ENCODE results near the gene OPTC.
"Not testable (repeated sequence)": the region's sequence is repeated elsewhere in the genome, so short reads cannot be mapped to it uniquely, and the experiment has no call there.

OPTC gene

DNA sequence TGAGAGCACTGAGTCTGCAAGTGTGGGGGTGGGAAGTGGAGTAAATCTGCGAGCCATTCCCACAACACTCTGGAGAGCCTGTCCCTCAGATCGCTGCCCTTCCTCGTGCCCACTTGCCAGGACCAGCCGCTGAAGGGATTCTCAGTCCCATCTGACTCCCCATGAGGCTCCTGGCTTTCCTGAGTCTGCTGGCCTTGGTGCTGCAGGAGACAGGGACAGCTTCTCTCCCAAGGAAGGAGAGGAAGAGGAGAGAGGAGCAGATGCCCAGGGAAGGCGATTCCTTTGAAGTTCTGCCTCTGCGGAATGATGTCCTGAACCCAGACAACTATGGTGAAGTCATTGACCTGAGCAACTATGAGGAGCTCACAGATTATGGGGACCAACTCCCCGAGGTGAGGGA is 1.9 kb downstream of the OPTC start:
- no peak for DNase-seq

DNA sequence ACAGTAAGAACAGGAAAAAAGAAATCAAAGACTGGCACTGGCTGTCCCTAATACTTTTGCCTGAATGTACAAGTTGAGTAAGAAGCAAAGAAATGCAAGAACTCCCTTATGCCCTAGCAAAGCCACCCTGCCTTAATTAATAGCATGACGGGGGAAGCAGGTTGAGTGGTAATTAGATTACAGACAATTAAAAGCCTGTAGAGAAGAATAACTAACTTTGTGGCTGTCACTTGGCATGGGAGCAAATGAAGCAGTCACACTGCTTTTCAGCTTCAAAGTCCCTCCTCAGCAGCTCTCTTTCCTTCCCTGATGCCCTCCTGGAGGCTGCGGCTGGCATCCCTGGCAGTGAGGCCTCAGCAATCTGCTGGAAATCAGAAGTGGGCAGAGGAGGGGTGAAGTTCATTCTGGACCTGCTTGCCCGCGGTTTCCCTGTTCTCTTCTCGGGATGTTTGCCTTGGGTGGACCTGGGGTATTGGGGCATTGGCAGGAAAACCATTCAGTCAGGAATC is 3.4 kb downstream of the OPTC start:
- no peak for DNase-seq

DNA sequence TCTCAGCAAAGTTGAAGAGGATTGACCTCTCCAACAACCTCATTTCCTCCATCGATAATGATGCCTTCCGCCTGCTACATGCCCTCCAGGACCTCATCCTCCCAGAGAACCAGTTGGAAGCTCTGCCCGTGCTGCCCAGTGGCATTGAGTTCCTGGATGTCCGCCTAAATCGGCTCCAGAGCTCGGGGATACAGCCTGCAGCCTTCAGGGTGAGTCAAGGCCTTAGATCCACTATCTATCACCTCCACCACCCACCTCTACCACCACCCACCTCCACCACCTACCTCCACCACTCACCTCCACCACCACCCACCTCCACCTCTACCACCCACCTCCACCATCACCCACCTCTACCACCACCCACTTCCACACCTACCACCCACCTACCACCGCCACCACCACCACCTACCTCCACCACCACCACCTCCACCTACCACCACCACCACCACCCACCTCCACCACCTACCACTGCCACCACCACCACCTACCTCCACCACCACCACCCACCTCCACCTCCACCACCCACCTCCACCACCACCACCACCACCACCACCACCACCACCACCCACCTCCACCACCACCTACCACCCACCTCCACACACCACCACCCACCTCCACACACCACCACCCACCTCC is 5.8 kb downstream of the OPTC start:
- no peak for DNase-seq

DNA sequence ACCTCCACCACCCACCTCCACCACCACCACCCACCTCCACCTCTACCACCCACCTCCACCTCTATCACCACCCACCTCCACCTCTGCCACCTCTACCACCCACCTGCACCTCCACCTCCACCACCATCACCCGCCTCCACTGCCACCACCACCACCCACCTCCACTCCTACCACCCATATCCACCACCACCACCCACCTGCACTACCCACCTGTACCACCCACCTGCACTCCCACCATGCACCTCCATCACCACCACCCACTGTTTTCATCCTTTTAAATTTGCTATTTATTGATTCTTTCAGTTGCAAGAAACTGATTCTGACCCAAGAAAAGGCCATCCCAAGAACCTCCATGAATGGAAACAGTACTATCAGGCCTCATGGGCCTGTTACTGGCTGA is 6.3 kb downstream of the OPTC start:
- DNase-seq, result no peak

DNA sequence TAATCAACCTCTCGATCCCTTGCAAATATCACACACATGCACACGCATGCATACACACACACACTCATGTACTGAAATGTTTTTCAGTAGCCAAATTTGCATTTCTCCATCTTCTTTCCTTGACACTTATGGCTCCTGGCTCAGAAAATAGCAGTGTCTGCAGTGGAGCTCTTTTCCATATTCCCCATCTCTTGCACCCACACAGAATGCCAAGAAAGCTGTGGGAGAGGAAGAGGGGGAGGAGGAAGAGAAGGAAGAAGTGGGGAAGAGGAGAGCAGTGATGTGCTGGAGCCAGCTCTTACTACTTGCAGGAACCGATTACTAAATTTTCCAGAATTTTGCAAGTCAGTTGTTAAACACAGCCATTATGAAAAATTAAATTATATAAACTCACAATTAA is 9.9 kb downstream of the OPTC start:
- DNase-seq, result no peak

DNA sequence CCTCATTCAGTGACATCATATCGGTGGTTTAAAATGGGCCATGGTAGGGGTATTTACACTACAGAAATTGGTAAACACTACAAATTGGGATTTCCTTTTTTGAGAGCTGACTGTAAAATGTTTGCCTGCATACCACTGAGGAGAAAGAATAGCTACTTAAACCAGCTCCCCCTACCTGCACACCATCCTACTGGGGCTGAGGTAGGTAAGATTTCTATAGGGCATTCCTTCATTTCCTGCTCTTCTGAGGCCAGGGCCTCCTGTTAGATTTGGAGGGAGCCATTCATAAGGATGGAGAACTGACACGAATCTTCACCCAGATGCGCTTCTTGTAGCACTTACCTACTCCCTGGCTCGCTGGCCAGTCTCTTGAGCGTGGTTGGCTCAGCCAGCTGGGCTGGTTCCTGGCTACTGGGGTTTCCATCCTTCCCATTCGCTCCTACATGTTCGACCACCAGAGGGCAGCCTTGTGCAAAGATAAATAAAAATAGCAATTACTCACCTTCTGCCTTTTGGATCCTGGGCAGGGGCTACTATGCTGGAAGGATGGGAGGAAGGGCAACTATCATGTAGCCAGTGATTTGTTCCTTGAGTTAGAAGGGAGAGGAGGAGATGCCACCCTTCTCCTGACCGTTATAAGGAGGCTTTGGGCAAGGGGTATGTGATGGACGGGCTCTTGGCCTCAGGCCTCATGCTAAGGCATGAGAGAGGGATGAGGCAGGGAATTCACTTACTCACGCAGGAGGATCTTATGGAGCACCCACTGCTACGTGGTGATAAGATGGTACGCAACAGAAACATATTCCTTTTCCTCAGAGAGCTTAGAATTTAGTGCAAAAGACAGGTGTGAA is 10.7 kb downstream of the OPTC start:
- peak; percentile 81 for DNase-seq

DNA sequence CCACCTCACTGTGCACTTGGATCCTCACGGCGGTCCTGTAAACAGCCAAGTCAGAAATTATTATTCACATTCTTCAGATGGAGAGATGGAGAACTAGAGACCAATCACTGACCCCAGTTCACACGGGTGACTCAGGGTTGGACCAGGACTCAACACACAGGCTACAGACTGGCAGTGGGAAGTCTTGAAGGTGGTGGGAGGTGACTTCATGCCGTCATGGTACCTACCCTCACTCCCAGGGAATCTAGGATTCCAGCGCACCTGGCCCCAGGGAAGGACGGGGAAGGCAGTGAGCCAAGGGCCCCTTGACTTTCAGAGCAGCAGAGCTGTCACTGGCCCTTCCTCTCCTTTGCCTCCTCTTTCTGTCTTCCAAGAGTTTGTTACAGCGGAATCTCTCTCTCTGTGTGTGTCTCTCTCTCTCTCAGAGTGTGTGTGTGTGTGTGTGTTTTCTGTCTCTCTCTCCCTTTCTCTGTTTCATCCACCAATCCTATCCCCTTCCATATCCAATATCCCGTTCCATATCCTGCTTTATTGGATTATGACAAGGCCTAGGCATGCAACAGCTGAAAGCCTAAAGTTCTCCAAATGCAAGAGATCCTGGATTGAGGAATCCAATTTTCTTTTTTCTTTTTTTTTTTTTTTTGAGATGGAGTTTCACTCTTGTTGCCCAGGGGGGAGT is 11.7 kb downstream of the OPTC start:
- no peak for DNase-seq

DNA sequence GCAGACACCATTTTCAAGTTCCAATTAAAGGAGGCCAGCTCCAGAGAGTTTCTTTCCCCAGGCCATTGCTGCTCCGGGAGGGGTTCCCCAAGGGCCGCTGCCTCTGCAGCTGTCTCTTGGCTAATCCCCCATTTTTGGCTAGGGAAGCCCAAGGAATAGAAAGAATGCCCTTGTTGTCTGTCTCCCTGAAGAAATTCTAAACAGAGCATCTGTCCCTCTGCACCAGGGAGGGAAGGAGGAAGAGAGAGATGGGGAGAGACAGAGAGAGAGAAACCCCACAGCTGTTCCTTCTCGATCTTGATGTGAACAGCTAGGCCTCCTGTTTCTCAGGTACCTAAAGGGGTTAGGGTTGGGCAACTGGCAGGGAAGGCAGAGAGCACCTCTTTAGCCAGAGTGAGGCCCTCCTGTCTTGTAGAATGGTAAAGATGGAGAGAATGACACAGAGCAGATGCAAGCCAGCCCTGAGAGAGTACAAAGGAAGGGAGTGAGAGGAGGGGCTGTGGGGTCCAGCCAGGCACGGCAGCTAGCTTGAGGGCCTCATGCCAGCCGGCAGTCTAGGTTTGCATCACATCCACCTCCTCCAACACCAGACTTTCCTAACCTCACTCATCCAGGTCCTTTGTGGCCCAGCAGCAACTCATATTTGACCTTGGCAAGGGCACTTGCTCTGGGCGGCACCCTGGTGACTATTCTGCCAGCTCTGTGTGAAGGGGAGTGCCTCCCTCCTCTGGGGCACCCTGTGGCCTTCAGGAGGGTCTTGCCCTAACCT is 13.1 kb downstream of the OPTC start:
- no peak for DNase-seq

DNA sequence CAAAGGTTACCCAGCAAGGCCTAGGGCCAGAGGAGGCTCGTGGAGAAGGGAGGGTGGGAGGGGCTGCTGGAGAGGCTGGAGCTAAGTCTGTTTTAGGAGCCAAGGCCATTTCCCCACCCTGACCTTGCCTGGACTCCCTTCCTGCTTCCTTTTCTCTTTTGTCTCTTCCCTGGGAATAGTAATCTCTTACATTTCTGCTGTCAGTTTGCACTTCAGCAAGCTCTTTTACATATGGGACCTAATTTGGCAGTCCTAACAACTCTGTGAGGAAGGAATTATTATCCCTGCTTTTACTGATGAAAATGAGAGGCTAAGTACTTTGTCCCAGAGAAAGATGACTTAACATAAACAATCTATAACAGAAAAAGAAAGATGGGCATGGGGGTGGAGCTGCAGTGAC is 13.8 kb downstream of the OPTC start:
- no peak for DNase-seq

DNA sequence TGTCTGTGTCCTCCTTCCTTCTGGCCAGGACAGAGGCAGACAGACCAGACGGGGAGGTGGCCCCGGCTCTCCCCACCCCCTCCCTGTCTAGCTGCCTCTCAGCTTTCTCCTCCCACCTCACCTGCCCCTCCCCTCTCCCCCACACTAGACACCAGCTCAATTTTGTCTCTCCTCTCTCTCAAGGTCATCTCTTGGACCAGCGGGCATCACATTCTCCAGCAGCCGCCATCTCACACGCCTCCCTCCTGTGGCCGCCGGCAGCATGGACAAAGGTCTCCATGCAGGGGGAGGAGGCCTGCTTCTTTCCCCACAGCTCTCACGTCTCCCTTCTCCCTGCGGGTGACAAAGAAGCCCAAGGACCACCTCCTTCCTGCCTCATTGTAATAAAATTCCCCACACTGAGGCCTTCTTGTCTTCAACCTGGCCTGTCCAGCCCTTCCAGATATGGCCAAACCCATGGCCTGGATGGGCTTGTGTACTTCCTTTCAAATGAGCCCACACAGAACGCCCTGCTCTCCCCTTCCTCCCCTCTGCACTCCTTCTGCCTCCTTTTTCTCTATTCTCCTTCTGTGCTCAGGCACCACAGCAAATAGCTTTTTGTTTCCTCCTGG is 14.6 kb downstream of the OPTC start:
- DNase-seq, result peak; percentile 27

DNA sequence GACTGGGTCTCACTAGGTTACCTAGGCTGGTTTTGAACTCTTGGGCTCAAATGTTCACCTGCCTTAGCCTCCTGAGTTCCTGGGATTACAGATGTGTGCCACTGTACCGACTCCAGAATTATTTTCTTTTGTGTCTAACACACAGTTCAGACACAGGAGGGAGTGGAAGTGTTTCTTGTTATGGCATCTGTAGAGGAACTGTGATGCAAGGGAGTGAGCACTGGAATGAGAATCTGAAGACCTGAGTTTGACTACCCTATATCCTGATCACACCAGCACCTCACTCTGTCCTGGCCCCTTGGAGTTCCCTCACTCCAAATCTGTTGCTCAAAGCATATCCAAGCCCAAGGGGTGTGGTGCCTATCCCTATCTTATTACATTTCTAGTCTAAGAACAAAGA is 15.2 kb downstream of the OPTC start:
- no peak for DNase-seq

DNA sequence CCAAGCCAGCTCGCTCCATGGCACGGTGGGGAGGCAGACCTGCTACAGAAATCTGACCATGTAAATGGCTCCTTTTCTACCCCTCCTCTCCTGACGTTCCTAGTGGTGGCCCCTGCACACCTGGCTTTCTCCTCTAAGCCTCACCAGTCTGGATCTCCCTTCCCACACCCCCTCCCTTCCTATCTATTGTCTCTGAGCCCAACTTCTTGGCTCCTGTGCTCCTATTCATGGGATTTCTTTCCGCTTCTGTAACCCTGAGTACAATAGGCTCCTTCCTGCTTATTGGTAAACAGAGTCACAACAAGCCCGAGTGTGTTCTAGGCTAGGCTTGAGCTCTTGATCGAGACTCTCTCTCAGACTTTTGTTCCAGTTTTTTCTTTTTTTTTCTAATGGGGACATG is 17.6 kb downstream of the OPTC start:
- no peak for DNase-seq

DNA sequence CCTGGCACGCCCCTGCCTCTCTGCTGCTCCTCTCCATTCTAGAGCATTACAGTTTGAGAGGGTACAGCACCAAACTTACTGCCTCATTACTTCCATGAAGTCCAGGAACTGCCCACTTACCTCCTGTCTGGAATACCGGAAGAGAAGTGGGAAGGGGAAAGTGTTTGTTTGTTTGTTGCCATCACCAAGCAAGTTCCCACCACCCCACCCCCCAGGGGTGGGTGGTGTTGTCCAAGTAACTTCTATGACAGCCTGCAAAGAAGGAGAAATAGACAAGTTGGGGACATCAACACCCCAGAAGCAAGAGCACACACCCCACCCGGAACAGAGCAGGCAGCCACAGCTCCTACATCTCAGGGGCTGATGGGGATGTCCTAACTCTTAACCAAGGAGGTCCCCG is 18.0 kb downstream of the OPTC start:
- DNase-seq, result no peak

DNA sequence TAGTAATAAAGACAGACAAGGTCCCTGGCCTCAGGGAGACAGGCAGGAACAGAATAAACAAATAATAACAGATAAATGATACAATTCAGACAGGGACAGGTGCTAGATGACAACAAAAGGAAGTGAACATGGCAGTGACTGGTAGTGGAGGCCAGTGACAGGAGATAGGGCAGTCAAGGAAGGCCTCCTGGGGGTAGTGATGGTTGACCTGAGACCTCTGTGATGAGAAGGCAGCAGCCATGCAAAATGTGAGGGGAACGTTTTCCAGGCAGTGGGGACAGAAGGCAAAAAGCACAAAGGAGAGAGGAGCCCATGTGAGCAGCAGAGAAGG is 18.5 kb downstream of the OPTC start:
- DNase-seq, result no peak

DNA sequence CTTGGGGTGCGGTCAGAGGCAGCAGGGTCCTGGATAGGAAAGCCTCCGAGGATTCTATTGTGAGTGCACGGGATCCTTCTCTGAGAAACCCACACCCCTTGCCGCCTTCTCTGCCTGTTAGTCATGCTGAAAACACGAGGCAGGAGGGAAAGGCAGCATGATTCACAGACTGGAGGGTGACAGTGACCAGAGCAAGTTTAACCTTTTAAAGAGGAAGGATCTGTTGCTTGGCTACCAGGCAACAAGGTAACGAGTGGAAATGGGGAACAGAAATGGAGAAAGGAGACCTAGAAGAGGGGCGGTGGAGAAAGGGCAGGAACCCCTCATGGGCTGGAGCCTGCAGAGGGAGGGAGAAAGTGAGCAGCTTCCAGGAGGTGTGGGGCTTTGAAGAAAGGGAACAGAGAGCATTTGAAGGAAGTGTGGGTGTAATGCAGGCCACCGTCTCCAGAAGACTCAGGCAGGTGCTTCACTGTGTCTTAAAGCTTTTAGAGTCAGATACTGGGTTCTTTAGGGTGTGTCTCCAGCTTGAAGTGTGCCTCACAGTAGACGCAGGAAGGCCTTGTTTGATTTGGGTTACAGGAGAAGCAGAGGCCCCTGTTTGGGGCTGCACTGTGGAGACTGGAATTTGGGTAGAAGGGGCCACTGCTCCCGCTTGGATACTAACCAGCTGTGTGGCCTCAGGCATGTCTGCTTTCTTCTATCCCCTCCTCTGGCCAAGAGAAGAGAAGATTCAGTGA is 19.1 kb downstream of the OPTC start:
- DNase-seq, result no peak

DNA sequence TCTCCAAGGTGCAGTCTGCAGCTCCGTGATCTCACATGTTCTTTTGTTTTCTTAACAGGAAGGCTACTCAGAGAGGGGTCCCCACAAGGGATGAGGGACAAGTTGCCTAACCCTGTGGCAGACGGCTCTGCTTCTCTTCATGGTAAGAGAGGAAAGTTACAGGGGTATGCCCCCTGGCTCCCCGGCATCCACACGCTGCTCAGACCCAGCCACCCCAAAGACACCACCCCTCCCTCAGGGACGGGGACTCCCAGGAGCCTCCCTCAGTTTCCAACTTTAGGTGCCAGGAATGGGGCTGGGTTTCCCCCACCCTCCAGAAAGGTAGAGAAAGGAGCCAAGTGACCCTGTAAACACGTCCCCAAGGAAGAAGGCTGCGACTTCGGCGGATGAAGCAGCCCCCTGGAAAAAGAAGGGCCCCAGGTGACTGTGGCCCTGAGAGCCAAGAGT is 19.7 kb downstream of the OPTC start:
- no peak for DNase-seq

DNA sequence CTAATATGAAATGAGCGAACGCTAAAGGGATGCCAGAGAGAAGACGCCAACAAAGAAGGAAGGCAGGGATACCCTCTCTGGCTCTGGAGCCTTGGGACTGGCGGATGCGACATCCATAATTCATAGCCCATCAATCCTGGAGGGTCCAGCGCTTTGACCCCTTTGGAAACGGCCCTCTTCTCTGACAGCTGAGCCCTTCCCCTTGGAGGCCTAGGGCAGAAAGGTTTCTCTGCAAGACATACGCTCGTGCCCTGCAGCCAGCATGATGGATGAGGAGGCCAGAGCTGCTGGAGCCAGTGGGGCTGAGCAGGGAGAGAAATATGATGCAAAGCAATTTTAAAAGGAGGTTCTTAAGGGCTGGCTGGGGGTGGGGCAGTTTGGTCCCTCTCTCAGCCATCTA is 22.2 kb downstream of the OPTC start:
- no peak for DNase-seq

DNA sequence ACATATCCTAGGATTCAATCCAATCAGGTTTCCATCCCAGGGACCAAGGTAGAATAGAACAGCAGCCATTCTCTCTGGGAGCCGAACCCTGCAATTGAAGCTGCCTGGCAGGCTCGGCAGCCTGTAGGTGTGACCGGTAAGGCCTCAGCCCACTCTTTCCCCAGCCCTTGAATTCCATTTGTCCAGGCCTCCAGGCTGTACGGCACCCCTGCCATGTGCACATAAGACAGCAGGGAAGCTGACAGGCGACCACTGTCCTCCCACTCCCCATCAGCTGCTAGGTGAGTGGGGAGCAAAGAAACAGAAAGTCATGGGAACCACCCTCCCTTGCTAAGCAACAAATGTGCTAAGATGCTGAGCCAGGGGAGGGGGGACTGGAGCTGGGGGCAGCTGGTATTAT is 23.0 kb downstream of the OPTC start:
- DNase-seq, result no peak

DNA sequence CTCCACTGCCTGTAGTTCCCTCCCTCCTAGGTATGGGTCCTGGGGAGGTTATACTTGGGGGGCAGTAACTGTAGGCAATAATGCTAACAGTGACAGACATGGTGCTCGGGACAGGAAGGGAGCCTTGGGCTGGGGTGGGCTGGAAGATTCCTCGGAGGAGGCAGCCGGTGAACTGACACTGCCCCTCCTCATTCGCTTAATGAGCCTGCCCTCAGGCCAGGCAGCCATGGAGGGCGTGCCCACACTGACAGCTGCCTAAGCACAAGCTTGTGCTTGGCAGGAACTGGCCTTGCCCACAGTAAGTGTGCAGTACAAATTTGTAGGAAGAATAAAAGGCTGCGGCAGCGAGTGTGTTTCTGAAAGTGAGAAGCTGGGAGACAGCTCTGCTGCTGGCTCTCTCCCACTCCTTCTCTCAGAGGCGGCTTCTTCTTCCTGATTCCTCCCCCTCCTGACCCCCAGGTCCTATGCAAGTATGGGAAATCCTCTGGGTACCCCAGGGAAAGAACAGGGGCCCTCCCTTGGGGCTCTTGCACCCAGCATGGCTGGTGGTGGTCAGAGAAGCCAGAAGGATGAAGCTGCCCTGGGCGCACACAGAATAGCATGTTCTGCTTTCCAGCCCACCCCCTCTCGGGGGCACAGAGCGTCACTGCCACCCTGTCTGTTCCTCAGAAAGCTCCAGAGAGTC is 23.6 kb downstream of the OPTC start:
- DNase-seq, result no peak

DNA sequence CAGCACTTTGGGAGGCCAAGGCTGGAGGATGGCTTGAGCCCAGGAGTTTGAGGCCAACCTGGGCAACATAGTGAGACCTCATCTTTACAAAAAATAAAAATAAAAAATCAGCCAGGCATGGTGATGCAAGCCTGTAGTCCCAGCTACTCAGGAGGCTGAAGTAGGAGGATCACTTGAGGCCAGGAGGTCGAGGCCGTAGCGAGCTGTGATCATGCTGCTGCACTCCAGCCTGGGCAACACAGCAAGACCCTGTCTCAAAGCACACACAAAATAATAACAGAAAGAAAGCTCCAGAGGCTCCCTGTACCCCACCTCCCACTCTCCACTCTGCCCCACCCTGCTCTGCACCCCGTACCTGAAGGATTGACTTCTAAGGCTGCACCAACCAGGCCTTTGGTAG is 24.2 kb downstream of the OPTC start:
- not testable (repeated sequence) for DNase-seq

DNA sequence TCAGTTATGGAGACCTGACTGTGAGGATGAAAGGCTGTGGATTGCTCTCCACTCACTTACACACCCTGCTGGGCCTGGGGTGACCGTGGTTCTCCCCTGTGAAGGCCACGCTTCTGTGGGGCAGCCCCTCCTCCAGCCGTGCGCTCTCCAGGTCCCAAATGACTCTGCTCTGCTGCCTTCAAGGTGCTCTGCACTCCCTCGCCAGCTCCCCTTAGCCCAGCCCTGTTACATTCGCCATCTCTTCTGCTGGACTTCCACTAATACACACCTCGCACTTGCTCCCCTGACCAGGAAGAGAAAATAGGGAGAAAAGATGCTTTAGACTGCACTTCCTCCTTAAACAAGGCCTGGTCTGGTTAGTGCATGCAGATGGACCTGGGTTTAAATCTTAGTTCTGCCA is 24.6 kb downstream of the OPTC start:
- no peak for DNase-seq

Data from midbrain (tissue), 1 donor.